NCI-H1105 treated with DMSO at 0.1 percent for 48 hours (cell line): Measurements from ENCODE around the gene CORO1C.

Experiments used
- DNase-seq: peaks from one replicate; lab custom pipeline; 2025; lab: John Stamatoyannopoulos, UW

Gene CORO1C

GRCh38 chr12:108724890-108725151, 6.5 kb downstream of the CORO1C start:
- no peak for DNase-seq

- DNase-seq, result no peak
Observed at GRCh38 chr12:108724054-108724889, 7.0 kb downstream of the CORO1C start.

- no peak for DNase-seq
Observed at GRCh38 chr12:108722992-108723766, 8.1 kb downstream of the CORO1C start.

- DNase-seq, result no peak
Observed at GRCh38 chr12:108722463-108722862, 8.9 kb downstream of the CORO1C start.

- no peak for DNase-seq
Observed at GRCh38 chr12:108721824-108722223, 9.5 kb downstream of the CORO1C start.

- no peak for DNase-seq
Observed at GRCh38 chr12:108720757-108721514, 10.4 kb downstream of the CORO1C start.

- no peak for DNase-seq
Observed at GRCh38 chr12:108717243-108717642, 14.1 kb downstream of the CORO1C start.

GRCh38 chr12:108714866-108715265, 16.5 kb downstream of the CORO1C start:
- no peak for DNase-seq

- no peak for DNase-seq
Observed at GRCh38 chr12:108713471-108713870, 17.8 kb downstream of the CORO1C start.

- no peak for DNase-seq
Observed at GRCh38 chr12:108712925-108713203, 18.5 kb downstream of the CORO1C start.

- DNase-seq, result no peak
Observed at GRCh38 chr12:108712165-108712924, 19.0 kb downstream of the CORO1C start.

GRCh38 chr12:108711489-108712164, 19.7 kb downstream of the CORO1C start:
- no peak for DNase-seq

GRCh38 chr12:108709697-108710096, 21.6 kb downstream of the CORO1C start:
- no peak for DNase-seq

GRCh38 chr12:108704527-108704926, 26.8 kb downstream of the CORO1C start:
- no peak for DNase-seq

- DNase-seq, result no peak
Observed at GRCh38 chr12:108702595-108703320, 28.6 kb downstream of the CORO1C start.

GRCh38 chr12:108701779-108702441, 29.4 kb downstream of the CORO1C start:
- DNase-seq, result no peak

GRCh38 chr12:108700833-108701541, 30.3 kb downstream of the CORO1C start:
- DNase-seq, result no peak

- no peak for DNase-seq
Observed at GRCh38 chr12:108699955-108700563, 31.3 kb downstream of the CORO1C start.

GRCh38 chr12:108697905-108698304, 33.4 kb downstream of the CORO1C start:
- DNase-seq, result peak; percentile 22

GRCh38 chr12:108696996-108697290, 34.4 kb downstream of the CORO1C start:
- DNase-seq, result no peak
